GM19023 (cell line): ENCODE measurements around the gene SDR9C7.
"Not testable (repeated sequence)": the region's sequence is repeated elsewhere in the genome, so short reads cannot be mapped to it uniquely, and the experiment has no call there.

Experiments
- ATAC-seq: cut with Tn5 transposase; IDR thresholded peaks from one replicate; pipeline ENCODE4 v1.9.1; 2021; ENCODE audit warnings: mild to moderate bottlenecking, moderate library complexity; ENCODE audit not compliant: unreplicated experiment

The SDR9C7 gene

GRCh38 chr12:56879240-56880124 lies 54.7 kb downstream of the SDR9C7 start:
- ATAC-seq, result not testable (repeated sequence)

GRCh38 chr12:56878010-56878339 lies 56.2 kb downstream of the SDR9C7 start:
- no peak for ATAC-seq

- ATAC-seq, result no peak
These were observed 56.8 kb downstream of the SDR9C7 start for GRCh38 chr12:56877195-56878009.

- no peak for ATAC-seq
These were observed 59.4 kb downstream of the SDR9C7 start for GRCh38 chr12:56874821-56875220.

GRCh38 chr12:56873382-56873781 lies 60.8 kb downstream of the SDR9C7 start:
- no peak for ATAC-seq
